Karpas-422 (cell line): ENCODE data around the gene GPR176. TPM values are rescaled to one million over a fixed set of nuclear protein-coding genes. Genes with fewer than 3 reads are reported as not detected.

ENCODE experiments used
- DNase-seq: peaks from one replicate; pipeline ENCODE4 v3.0.0-alpha.2; 2015
- H2AFZ ChIP-seq: fragments of 200-600 bp; sonication (generic); 2 replicates; pipeline ENCODE4 v1.6.1; 2014; ENCODE audit warnings: antibody characterized with exemption, low read length, mixed read lengths
- H3K27ac ChIP-seq: fragments of 200-600 bp; sonication (generic); 2 replicates; pipeline ENCODE4 v1.5.1; 2014; ENCODE audit warnings: mild to moderate bottlenecking, low read length, moderate library complexity
- H3K27me3 ChIP-seq: fragments of 200-600 bp; sonication (generic); 2 replicates; pipeline ENCODE4 v1.6.1; 2014; ENCODE audit warnings: low read length, mixed read lengths
- H3K36me3 ChIP-seq: fragments of 200-600 bp; sonication (generic); 2 replicates; pipeline ENCODE4 v1.6.1; 2014; ENCODE audit warnings: low read length, mixed read lengths; ENCODE audit not compliant: insufficient read depth
- H3K4me1 ChIP-seq: fragments of 200-600 bp; sonication (generic); 2 replicates; pipeline ENCODE4 v1.6.1; 2014; ENCODE audit warnings: mild to moderate bottlenecking, low read length, mixed read lengths
- H3K4me2 ChIP-seq: fragments of 200-600 bp; sonication (generic); 2 replicates; pipeline ENCODE4 v1.6.1; 2014; ENCODE audit warnings: low read length, low read depth, mild to moderate bottlenecking; ENCODE audit not compliant: poor library complexity, severe bottlenecking
- H3K4me3 ChIP-seq: fragments of 200-600 bp; sonication (generic); 2 replicates; pipeline ENCODE4 v1.5.1; 2014; ENCODE audit warnings: mild to moderate bottlenecking, antibody characterized with exemption, low read length, mixed read lengths
- H3K79me2 ChIP-seq: fragments of 200-600 bp; sonication (generic); 2 replicates; pipeline ENCODE4 v1.6.1; 2014; ENCODE audit warnings: mild to moderate bottlenecking, low read length, mixed read lengths
- H3K9ac ChIP-seq: fragments of 200-600 bp; sonication (generic); 2 replicates; pipeline ENCODE4 v1.6.0; 2014; ENCODE audit warnings: low read length
- H3K9me2 ChIP-seq: fragments of 200-600 bp; sonication (generic), shearing (Covaris generic); replicated peaks from 2 replicates; pipeline ENCODE4 v1.6.0; 2014; ENCODE audit warnings: mild to moderate bottlenecking, low read length, moderate library complexity; ENCODE audit not compliant: insufficient read depth
- H3K9me3 ChIP-seq: fragments of 300-700, 200-600 bp; sonication (generic); 2 replicates; pipeline ENCODE4 v1.6.1; 2014; ENCODE audit warnings: low read length, mixed read lengths
- H4K20me1 ChIP-seq: fragments of 200-600 bp; sonication (generic); 2 replicates; pipeline ENCODE4 v1.6.1; 2014; ENCODE audit warnings: mild to moderate bottlenecking, antibody characterized with exemption, low read length, low read depth; ENCODE audit not compliant: insufficient read depth
- total RNA-seq: library from RNA; depleted of rRNA; stranded (reverse); fragments of >200 nt; shearing (Covaris generic); gene quantifications from 2 replicates; pipeline ENCODE4 v1.2.3, GENCODE V29; 2014; ENCODE audit warnings: low replicate concordance

GPR176 gene
- total RNA-seq, 1 experiment from 2014 or later = not detected

DNA sequence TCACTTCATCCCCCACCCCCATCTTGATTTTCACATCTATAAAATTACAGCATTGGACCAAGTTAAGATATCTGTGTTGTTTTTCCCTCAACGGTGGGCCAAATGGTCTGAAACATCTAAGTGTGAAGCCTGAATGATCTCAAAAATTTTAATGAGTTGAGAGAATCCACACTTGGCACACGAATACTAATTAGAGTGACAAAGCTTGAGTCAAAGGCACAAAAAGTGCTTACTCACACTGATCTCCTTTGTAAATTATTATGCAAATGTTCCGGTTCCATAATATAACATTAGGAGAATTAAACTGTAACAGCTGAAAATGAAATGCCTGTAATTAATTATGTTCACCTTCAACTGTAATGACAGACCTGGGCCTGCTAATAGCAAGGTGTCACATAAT, 33.6 kb downstream of the GPR176 start:
- no peaks in the 10 kb centered on the region for H3K79me2 ChIP-seq
- H3K4me3 ChIP-seq = no peak overlapping the region
- H3K9ac ChIP-seq = no peak overlapping the region
- no peak overlapping the region for H3K4me2 ChIP-seq
- no peaks in the 10 kb centered on the region for H3K4me1 ChIP-seq
- H3K36me3 ChIP-seq = no peaks in the 10 kb centered on the region
- H2AFZ ChIP-seq = no peak overlapping the region
- H3K9me3 ChIP-seq = no peaks in the 10 kb centered on the region
- no peaks in the 10 kb centered on the region for H3K27me3 ChIP-seq
- no peaks in the 10 kb centered on the region for H4K20me1 ChIP-seq
- H3K27ac ChIP-seq = no peak overlapping the region
- DNase-seq = peak; percentile 37
- no peaks in the 10 kb centered on the region for H3K9me2 ChIP-seq

- no peaks in the 10 kb centered on the region for H3K9me2 ChIP-seq
- no peaks in the 10 kb centered on the region for H3K27me3 ChIP-seq
- H3K9me3 ChIP-seq = no peaks in the 10 kb centered on the region
- H3K4me2 ChIP-seq = no peak overlapping the region
- no peak overlapping the region for H3K4me3 ChIP-seq
- no peak overlapping the region for H2AFZ ChIP-seq
- H3K9ac ChIP-seq = no peak overlapping the region
- no peaks in the 10 kb centered on the region for H3K36me3 ChIP-seq
- no peaks in the 10 kb centered on the region for H3K4me1 ChIP-seq
- no peaks in the 10 kb centered on the region for H3K79me2 ChIP-seq
- no peaks in the 10 kb centered on the region for H4K20me1 ChIP-seq
- H3K27ac ChIP-seq = no peak overlapping the region
- DNase-seq = no peak
Observed at GRCh38 chr15:39885099-39885777, 34.8 kb downstream of the GPR176 start.

DNA sequence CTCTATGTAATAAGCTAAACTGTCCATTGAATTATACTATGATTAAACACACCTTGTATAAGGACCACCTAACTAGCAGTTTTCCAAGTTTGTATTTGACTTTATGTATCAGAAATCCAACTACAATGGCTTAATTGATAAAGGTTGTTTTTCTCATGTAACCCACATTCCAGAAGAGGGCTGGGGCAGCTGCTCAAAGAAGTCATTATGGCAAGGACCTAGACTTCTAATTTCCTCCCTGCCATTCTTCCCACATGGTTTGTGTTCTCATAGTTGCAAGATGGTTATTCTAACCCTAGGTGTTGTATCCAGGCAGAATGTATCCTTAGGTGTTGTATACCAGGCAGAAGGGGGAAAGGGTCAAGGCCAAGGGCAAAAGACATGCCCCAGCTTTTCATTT, 35.7 kb downstream of the GPR176 start:
- no peak overlapping the region for H3K4me3 ChIP-seq
- no peak for DNase-seq
- no peaks in the 10 kb centered on the region for H4K20me1 ChIP-seq
- H3K79me2 ChIP-seq = no peaks in the 10 kb centered on the region
- no peaks in the 10 kb centered on the region for H3K4me1 ChIP-seq
- H3K27me3 ChIP-seq = no peaks in the 10 kb centered on the region
- H2AFZ ChIP-seq = no peak overlapping the region
- no peaks in the 10 kb centered on the region for H3K9me2 ChIP-seq
- no peaks in the 10 kb centered on the region for H3K9me3 ChIP-seq
- H3K4me2 ChIP-seq = no peak overlapping the region
- no peak overlapping the region for H3K9ac ChIP-seq
- H3K27ac ChIP-seq = no peak overlapping the region
- no peaks in the 10 kb centered on the region for H3K36me3 ChIP-seq

DNA sequence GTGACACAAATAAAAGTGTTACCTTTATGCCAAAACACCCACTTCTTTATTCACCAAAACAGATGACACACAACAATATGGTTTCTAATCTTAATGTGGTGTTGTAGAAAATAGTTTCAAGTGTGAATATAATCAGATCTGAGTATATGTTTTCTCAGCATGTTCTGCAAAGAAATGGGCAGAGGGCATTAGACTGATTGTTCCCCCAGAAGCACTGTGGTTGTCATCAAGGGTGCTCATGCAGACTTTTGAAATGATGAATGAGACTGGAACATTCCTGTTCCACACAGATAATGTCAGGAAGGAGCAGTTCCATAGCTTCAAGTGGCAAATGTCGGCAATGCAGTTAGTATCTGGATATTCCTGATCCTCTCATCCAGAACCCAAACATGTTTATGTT, 37.5 kb downstream of the GPR176 start:
- DNase-seq = no peak
- Histone ChIP-seq H3K4me2 (no peak overlapping the region), H3K27ac (no peak overlapping the region), H3K27me3 (no peaks in the 10 kb centered on the region), H3K9me2 (no peaks in the 10 kb centered on the region), H3K9me3 (no peaks in the 10 kb centered on the region), H3K36me3 (no peaks in the 10 kb centered on the region), H3K9ac (no peak overlapping the region), H4K20me1 (no peaks in the 10 kb centered on the region), H3K4me3 (no peak overlapping the region), H3K4me1 (no peaks in the 10 kb centered on the region), H3K79me2 (no peaks in the 10 kb centered on the region), H2AFZ (no peak overlapping the region)

GRCh38 chr15:39881790-39882189, 38.3 kb downstream of the GPR176 start:
- no peak overlapping the region for H3K4me2 ChIP-seq
- no peaks in the 10 kb centered on the region for H4K20me1 ChIP-seq
- no peaks in the 10 kb centered on the region for H3K4me1 ChIP-seq
- no peak overlapping the region for H2AFZ ChIP-seq
- no peaks in the 10 kb centered on the region for H3K9me3 ChIP-seq
- DNase-seq = no peak
- H3K79me2 ChIP-seq = no peaks in the 10 kb centered on the region
- no peaks in the 10 kb centered on the region for H3K27me3 ChIP-seq
- H3K36me3 ChIP-seq = no peaks in the 10 kb centered on the region
- H3K9me2 ChIP-seq = no peaks in the 10 kb centered on the region
- H3K4me3 ChIP-seq = no peak overlapping the region
- no peak overlapping the region for H3K27ac ChIP-seq
- H3K9ac ChIP-seq = no peak overlapping the region

GRCh38 chr15:39880718-39881387, 39.2 kb downstream of the GPR176 start:
- H3K4me1 ChIP-seq = no peaks in the 10 kb centered on the region
- DNase-seq = no peak
- H4K20me1 ChIP-seq = no peaks in the 10 kb centered on the region
- no peak overlapping the region for H3K27ac ChIP-seq
- H2AFZ ChIP-seq = no peak overlapping the region
- H3K36me3 ChIP-seq = no peaks in the 10 kb centered on the region
- no peak overlapping the region for H3K9ac ChIP-seq
- no peak overlapping the region for H3K4me3 ChIP-seq
- no peaks in the 10 kb centered on the region for H3K79me2 ChIP-seq
- H3K4me2 ChIP-seq = no peak overlapping the region
- H3K9me2 ChIP-seq = no peaks in the 10 kb centered on the region
- H3K9me3 ChIP-seq = no peaks in the 10 kb centered on the region
- no peaks in the 10 kb centered on the region for H3K27me3 ChIP-seq

GRCh38 chr15:39878406-39878785, 41.7 kb downstream of the GPR176 start:
- H3K36me3 ChIP-seq = no peaks in the 10 kb centered on the region
- no peak for DNase-seq
- H3K9ac ChIP-seq = no peak overlapping the region
- no peaks in the 10 kb centered on the region for H3K9me3 ChIP-seq
- no peaks in the 10 kb centered on the region for H3K4me1 ChIP-seq
- H4K20me1 ChIP-seq = no peaks in the 10 kb centered on the region
- no peaks in the 10 kb centered on the region for H3K79me2 ChIP-seq
- H3K9me2 ChIP-seq = no peaks in the 10 kb centered on the region
- H3K4me3 ChIP-seq = no peak overlapping the region
- H2AFZ ChIP-seq = no peak overlapping the region
- no peak overlapping the region for H3K27ac ChIP-seq
- no peaks in the 10 kb centered on the region for H3K27me3 ChIP-seq
- no peak overlapping the region for H3K4me2 ChIP-seq

DNA sequence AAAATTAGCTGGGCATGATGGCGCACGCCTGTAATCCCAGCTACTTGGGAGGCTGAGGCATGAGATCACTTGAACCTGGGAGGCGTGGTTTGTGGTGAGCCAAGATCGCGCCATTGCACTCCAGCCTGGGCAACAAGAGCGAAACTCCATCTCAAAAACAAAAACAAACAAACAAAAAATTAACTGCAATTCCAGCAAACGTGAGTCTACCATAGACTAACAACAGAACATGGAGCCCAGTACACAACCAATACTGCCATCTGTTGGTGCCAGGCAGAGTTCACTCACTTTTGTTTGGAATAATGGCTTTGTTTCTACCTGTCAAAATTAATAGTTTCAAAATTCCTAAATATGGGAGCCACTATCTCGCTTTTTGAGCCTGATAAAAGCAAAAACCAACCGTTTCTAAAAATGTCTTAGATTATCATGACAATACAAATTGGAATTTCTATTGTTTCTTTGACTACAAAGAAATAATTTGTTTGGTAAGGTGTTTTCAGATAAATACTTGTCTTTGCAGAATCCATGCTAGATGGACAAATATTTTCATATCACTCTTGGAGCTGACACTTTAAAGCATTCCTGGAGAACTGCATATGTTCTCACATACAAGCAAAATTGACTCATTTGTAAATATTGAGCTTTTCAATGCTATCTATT, 45.0 kb downstream of the GPR176 start:
- Histone ChIP-seq H4K20me1 (no peaks in the 10 kb centered on the region), H3K9me3 (no peaks in the 10 kb centered on the region), H2AFZ (no peak overlapping the region), H3K4me1 (no peaks in the 10 kb centered on the region), H3K4me2 (no peak overlapping the region), H3K4me3 (no peak overlapping the region), H3K79me2 (no peaks in the 10 kb centered on the region), H3K9ac (no peak overlapping the region), H3K27me3 (no peaks in the 10 kb centered on the region), H3K27ac (no peak overlapping the region), H3K36me3 (no peaks in the 10 kb centered on the region), H3K9me2 (no peaks in the 10 kb centered on the region)
- DNase-seq = peak; percentile 71
